Activated CD8-positive, alpha-beta memory T cell treated with anti-CD3 and anti-CD28 coated beads for 1 hour (primary cell): Measurements from ENCODE around the gene SPDYE3.
"Not testable (repeated sequence)": the region's sequence is repeated elsewhere in the genome, so short reads cannot be mapped to it uniquely, and the experiment has no call there.

Experiments used
- DNase-seq, 2 donors: peaks; one replicate each; pipeline ENCODE4 v3.0.0-alpha.2; 2020; ENCODE audit warnings: low read depth in 1 of 2; ENCODE audit errors: extremely low read depth in 1 of 2

SPDYE3 gene

DNA sequence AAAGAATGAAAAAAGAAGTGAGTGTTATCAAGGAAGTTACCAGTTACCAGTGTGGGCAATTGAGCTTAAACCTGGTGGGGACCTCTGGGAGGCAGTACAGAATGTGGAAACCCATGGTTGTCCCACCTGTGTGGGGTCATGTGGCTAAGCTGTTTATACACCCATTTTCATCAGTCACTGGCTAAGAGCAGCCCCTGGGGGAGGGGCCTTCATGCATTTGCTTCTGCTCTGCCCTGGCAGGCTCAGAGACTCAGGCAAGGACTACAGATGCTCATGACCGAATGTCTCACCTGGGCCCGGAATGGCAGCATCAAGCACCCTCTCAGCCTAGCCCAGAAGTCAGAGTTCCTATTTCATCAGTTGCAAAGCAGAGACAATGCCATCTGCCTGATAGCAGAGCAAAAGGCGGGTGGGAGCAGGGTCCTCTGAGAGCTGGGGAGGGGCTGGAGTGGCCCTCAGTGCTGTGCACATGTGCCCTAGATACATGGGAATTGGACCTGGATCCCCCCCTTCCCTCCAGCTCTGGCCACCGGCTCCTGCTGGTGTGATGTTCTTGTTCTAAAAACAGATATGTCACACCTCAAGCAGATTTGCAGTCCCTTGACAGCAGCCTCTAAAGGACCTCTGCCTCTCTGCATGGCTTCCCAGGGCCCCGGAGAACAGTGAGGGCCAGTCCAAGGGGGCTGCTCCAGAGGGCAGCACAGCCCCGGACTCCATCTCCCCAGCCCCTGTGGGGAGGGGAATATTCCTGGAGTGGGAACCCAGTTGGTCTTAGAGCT is 20.1 kb upstream of the SPDYE3 start:
- DNase-seq = not testable (repeated sequence)

DNA sequence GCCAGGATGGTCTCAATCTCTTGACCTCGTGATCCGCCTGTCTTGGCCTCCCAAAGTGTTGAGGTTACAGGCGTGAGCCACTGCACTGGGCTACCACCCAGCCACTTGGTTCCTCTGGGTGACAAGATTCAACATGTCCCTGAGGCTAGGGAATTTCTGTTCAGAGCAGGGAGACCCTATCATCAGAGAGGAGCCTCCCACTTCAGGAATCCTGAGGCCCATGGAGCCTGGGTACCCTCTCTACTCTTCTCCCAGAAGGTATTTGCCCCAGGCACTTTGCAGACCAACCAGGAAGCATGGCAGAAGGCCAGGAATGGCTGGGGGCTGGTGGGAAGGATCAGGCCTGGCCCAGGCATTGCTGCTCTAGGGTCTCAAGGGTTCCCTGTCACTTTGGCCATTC is 19.2 kb upstream of the SPDYE3 start:
- not testable (repeated sequence) for DNase-seq

DNA sequence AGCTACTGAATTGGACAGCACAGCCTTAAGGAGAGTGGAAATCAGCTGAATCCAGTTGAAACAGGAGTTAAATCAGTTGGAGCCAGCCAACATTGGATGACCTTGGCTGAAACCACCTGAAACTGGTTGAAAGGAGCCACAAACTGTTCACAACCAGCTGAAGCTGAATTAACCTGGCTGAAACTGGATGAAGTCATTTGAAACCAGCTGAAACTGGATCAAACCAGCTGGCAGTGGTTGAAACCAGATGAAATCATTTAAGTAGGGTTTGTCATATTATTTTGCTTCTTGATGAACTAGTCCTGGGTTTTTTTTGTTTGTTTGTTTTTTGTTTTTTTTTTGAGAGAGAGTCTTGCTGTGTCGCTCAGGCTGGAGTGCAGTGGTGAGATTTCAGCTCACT is 15.3 kb upstream of the SPDYE3 start:
- DNase-seq = not testable (repeated sequence)

DNA sequence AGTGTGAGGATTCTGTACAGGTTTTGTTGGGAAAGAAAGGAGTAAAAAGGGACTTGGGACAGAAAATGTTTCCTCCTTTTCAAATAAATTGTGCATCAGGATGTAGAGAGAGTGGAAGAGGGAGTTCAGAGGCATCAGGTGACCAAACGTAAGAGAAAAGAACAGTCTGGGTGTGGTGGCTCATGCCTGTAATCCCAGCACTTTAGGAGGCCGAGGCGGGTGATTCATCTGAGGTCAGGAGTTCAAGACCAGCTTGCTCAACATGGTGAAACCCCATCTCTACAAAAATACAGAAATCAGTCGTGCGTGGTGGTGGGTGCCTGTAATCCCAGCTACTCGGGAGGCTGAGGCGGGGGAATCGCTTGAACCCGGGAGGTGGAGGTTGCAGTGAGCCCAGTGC is 12.2 kb upstream of the SPDYE3 start:
- DNase-seq = not testable (repeated sequence)

GRCh38 chr7:100297852-100298631 is 9.5 kb upstream of the SPDYE3 start:
- not testable (repeated sequence) for DNase-seq

- DNase-seq = not testable (repeated sequence)
Measured at GRCh38 chr7:100298632-100298895, 8.9 kb upstream of the SPDYE3 start.

DNA sequence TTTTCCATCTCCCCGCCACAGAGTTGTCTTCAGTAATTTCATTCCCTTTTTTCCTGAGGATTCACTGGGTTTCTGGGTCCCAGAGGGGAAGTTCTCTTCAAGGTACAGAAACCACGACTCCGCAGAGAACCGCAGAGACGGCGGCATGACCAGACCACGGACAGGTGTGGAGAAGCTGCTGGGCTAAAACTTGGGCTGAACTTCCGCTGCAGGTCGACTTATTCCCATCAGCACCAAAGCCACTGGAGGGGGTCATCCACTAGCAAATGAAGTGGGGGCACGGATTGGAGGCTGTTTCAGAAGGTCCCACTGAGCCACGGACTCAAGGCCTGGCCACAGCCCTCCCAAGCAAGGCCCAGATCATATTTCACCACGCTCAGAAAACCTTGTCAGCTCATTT is 3.0 kb upstream of the SPDYE3 start:
- not testable (repeated sequence) for DNase-seq

GRCh38 chr7:100318329-100318728 is 10.8 kb downstream of the SPDYE3 start:
- DNase-seq = not testable (repeated sequence)

DNA sequence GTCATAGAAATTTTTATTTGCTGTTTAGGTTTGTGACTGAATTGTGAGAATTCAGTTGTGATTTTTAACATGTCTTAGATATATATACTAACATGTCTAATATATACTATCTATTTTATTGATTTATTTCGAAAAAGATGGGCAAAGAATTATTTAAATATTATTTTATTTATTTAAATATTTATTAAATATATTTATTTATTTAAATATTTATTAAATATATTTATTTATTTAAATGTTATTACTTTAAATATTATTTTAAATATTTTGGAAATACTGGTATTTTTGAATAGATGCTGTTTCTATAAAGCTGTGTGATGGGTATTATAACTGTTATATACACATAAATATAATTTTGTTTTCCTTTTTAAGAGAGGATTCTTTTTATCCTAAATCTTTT is 14.1 kb downstream of the SPDYE3 start:
- DNase-seq = not testable (repeated sequence)

DNA sequence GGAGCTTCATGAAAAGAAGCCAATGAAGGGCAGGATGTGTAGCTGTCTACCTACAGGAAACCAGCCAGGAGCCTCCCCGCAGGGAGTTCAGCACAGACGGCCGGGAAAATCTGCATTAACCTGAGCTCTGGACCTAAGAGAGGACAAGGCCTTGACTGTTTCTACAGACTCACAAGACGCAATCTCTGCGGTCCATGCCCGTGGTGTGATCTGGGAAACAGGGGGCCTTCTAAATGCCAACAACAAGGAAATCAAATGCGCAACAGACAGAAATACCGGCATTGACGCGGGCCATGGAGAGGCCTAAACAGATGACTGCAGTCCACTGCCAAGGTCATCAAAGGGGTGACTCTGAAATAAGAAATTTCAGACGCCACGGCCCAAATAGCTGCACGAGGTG is 16.7 kb downstream of the SPDYE3 start:
- not testable (repeated sequence) for DNase-seq

DNA sequence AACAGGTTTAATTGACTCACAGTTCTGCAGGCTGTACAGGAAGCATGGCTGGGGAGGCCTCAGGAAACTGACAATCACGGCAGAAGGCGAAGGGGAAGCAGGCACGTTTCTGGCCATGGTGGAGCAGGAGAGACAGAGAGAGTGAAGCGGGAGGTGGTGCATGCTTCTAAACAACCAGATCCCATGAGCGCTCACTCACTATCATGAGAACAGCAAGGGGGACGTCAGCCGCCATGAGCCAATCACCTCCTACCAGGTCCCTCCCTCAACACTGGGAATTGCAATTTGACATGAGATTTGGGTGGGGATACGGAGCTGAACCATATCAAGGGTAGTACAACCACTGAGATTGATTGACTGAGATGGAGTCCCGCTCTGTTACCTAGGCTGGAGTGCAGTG is 18.2 kb downstream of the SPDYE3 start:
- not testable (repeated sequence) for DNase-seq

DNA sequence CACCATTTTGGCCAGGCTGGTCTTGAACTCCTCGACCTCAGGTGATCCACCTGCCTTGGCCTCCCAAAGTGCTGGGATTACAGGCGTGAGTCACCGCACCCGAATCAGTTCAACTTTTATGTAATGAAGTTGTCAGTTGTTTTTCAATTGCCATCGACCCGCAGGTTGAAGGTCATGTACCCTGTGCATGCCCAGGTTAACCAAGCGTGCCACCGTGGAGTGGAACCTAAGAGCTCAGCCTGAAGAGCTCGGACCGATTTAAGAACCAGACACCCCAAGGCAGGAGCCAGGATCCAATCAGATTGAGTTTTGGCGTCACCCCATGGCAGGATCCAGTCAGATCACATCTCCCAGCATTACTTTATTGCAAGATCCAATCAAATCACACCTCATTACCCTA is 19.4 kb downstream of the SPDYE3 start:
- not testable (repeated sequence) for DNase-seq

DNA sequence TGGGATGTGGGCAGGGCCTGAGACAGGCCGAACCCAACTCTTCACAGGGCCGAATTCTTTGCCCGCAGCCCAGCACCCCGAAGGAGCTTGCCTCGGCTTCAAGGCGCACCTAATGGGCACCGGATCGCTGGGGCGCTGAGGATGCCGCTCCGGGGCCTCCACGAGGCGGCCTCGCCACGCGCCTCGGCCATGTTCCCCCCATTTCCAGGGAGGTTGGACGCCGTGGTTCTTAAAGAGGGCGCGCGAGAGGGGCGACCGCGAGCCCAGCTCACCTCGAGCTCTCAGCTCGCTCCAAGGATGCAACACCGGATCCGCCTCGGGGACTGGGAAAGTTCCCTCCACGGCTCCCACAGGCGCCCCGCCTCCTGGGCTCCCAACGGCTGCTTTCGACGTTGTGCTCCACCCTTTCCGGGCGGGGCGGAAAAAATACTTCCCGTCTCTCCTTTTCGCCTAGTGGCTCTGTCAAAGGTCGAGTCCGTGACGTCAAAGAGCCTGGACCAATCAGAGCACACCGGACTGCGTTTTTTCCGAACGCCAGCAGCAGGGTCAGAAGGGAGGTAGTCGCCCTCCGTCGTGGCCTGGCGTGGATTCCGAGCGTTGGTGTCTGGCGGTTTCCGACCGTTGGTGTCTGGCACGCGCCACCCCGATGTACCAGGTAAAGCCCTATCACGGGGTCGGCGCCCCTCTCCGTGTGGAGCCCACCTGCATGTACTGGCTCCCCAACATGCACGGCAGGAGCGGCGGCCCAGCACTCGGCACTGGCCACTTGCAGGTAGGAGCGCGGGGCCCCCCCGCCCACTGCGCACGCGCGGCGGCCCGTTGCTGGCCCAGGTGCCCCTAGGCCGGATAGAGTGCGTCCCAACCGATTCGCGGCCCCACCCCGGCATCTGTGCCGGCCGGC is 28.3 kb downstream of the SPDYE3 start:
- peak; percentile 62 to 66 for DNase-seq

GRCh38 chr7:100338083-100338696 is 30.7 kb downstream of the SPDYE3 start:
- not testable (repeated sequence) for DNase-seq

GRCh38 chr7:100341286-100341685 is 33.8 kb downstream of the SPDYE3 start:
- not testable (repeated sequence) for DNase-seq

- DNase-seq = no peak
Measured at GRCh38 chr7:100342765-100343164, 35.3 kb downstream of the SPDYE3 start.

DNA sequence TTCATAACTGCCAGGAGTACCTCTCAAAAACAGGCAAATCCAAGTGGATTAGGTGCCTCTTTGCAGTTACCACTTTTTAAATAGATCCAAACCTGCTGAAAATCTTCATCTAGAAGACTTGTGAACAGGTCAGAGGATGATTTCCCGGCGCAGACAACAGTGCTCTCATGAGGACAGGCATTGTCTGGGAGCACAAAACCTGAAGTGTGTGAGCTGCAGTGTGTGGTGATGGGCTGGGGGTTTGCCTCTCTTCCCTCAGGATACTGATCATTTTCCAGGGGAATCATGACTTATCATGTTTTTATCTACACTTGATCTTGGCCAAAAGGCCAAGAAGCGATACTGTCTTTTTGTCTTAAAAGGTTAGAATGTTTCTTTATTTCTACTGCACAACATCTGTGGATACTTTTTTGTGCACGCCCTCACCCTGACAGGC is 36.6 kb downstream of the SPDYE3 start:
- not testable (repeated sequence) for DNase-seq

GRCh38 chr7:100344560-100345287 is 37.2 kb downstream of the SPDYE3 start:
- DNase-seq = peak; percentile 57 to 69

DNA sequence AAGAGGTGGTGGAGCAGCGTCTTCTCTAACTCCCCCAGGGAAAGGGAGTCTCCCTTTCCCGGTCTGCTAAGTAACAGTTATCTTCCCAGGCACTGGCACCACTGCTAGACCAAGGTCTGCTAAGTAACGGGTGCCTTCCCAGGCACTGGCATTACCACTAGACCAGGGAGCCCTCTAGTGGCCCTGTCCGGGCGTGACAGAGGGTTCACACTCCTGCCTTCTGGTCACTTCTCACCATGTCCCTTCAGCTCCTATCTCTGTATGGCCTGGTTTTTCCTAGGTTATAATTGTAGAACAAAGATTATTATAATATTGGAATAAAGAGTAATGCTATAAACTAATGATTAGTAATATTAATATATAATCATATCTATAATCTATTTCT is 37.8 kb downstream of the SPDYE3 start:
- DNase-seq = peak; percentile 31 to 54

DNA sequence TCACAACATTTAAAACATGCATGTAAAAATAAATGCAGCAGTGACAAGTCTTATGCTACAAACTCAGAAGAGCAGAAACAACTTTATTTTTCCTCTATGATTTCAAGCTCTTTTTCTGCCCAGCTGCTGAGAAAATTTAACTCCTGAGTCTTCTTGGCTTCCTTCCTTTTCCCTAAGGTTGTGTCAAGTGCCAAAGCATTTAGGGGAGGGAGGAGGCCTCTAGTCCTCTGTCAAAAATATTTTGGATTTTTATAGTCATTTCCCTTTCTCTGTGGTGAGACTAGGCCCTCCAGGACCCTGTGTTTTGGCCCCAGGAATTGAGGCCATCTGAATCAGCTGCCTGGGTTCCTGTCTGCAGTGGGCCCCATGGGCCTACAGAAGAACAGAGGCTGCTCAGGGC is 39.4 kb downstream of the SPDYE3 start:
- DNase-seq = no peak
